ENCODE data around the gene MTX3.

DNA sequence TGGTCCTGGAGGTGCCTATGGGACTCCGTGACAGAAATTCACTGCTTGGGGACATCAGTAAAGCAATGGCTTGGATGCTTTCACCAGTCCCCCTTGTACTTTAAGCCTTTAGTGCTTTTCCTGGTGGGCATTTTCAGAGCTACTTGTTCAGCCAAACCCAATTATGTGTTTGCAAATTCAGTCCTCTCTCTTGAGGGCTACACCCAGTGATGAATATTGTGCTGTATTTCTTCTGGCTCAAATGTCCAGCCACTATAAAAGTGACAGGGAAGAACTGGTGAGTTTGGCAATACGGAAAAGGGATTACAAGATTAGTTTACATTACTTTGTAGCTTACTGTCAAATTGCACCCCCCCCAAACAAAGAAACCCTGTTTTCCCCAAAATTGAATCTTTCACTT is 48.6 kb upstream of the MTX3 start:
- no peak for TF ChIP-seq POLR2A (IDR thresholded peaks at IDR 0.05)
- TF ChIP-seq, protein P1, sequence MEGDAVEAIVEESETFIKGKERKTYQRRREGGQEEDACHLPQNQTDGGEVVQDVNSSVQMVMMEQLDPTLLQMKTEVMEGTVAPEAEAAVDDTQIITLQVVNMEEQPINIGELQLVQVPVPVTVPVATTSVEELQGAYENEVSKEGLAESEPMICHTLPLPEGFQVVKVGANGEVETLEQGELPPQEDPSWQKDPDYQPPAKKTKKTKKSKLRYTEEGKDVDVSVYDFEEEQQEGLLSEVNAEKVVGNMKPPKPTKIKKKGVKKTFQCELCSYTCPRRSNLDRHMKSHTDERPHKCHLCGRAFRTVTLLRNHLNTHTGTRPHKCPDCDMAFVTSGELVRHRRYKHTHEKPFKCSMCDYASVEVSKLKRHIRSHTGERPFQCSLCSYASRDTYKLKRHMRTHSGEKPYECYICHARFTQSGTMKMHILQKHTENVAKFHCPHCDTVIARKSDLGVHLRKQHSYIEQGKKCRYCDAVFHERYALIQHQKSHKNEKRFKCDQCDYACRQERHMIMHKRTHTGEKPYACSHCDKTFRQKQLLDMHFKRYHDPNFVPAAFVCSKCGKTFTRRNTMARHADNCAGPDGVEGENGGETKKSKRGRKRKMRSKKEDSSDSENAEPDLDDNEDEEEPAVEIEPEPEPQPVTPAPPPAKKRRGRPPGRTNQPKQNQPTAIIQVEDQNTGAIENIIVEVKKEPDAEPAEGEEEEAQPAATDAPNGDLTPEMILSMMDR (IDR thresholded peaks at IDR 0.05), result no peak
- no peak for TF ChIP-seq POLR2AphosphoS5 (IDR thresholded peaks at IDR 0.05)
- no peak for TF ChIP-seq EP300 (IDR thresholded peaks at IDR 0.05)

Measured in gastroesophageal sphincter (tissue), 3 donors.